ENCODE results near the gene WDR20. TPM values are rescaled to one million over a fixed set of nuclear protein-coding genes. Genes with fewer than 3 reads are reported as not detected.

The WDR20 gene
- polyA plus RNA-seq, 1 donor (not counting 4 experiments of a cell fraction or from before 2014, with no cell fraction given), result 24.5 TPM

DNA sequence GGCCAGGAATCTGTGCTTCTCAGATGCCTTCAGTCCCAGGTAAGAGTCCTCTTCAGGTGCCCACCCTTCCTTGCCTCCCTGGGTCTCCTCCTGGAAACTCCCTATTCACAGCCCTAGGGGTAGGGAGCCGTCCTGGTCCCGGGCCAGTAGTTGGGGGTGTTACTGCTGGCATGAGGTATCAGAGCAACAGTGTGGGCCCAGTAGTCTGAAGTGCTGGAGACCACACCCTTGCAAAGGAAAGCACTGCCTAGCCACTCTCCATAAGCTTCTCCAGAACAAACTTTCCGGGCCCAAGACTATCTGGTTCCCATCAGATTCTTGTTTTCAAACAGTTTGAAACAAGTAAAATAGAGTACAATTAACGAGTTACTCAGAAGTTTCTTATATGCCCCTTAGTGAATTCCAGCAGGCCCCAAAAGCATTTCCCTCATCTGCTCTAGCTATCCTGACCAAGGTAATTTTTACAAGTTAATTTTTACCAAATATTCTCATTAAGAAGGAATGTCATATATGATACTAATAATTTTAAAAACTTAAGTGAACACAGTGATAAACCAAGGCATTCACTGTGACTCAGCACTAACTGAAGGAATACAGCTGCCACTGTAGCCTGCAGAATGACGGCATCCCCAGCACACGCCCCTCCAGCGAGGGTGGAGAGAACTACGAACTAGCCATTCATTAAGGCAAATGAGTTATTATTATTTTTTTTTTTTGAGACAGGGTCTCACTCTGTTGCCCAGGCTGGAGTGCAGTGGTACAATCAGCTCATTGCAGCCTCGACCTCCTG, 115.9 kb downstream of the WDR20 start:
- H3K4me2 ChIP-seq (ENCODE audit: control insufficient read depth, extremely low read depth, insufficient read depth, low read depth, low read length), result peak overlapping the region; percentile 37
- peak overlapping the region; percentile 87 for H3K27ac ChIP-seq (ENCODE audit: control insufficient read depth, insufficient read depth, low read length)

DNA sequence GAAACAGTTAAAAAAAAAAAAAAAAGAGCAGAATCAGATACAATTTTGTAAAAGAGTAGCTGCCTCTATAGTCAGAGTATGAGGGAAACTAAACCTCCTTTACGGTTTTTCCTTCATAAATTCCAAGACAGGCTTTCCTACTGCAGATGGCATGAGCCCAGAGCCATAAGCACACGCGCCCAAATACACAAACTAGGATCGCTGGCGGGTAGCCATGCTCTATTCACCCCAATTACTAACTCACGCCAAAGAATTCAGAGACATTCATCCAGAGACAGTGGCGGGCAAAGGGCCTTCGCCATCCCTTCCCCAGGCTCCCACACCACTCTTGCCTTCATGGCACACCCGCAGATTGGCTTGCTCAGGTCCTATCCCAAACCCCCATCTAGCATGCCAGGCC, 117.0 kb downstream of the WDR20 start:
- peaks cover 0 to 2% of the 10 kb centered on the region in 2 experiments for H3K36me3 ChIP-seq (ENCODE audit: control insufficient read depth in 2 of 2, extremely low read depth in 1 of 2, insufficient read depth in 2 of 2, low read length in 2 of 2)
- peaks cover 11% of the 10 kb centered on the region for H3K4me1 ChIP-seq (ENCODE audit: control insufficient read depth, extremely low read depth, insufficient read depth, low read length)
- no peaks in the 10 kb centered on the region for H3K9me3 ChIP-seq (ENCODE audit: control insufficient read depth, low read depth, low read length)
- no peak overlapping the region for H3K4me2 ChIP-seq (ENCODE audit: control insufficient read depth, extremely low read depth, insufficient read depth, low read depth, low read length)
- H4K20me1 ChIP-seq (ENCODE audit: control insufficient read depth, extremely low read depth, insufficient read depth, low read length), result no peaks in the 10 kb centered on the region
- H3K27ac ChIP-seq (ENCODE audit: control insufficient read depth, insufficient read depth, low read length), result no peak overlapping the region
- H3K79me2 ChIP-seq (ENCODE audit: control insufficient read depth, insufficient read depth, low read length), result no peaks in the 10 kb centered on the region
- FAIRE-seq (no peak), DNase-seq (ENCODE audit: low read depth, low spot score) (no peak)
- no peak overlapping the region for H3K9ac ChIP-seq (ENCODE audit: control insufficient read depth, extremely low read depth, insufficient read depth, low read length)
- TF ChIP-seq EZH2 (IDR thresholded peaks at IDR 0.05; ENCODE audit: low read length), result no peak
- TF ChIP-seq, protein P1, sequence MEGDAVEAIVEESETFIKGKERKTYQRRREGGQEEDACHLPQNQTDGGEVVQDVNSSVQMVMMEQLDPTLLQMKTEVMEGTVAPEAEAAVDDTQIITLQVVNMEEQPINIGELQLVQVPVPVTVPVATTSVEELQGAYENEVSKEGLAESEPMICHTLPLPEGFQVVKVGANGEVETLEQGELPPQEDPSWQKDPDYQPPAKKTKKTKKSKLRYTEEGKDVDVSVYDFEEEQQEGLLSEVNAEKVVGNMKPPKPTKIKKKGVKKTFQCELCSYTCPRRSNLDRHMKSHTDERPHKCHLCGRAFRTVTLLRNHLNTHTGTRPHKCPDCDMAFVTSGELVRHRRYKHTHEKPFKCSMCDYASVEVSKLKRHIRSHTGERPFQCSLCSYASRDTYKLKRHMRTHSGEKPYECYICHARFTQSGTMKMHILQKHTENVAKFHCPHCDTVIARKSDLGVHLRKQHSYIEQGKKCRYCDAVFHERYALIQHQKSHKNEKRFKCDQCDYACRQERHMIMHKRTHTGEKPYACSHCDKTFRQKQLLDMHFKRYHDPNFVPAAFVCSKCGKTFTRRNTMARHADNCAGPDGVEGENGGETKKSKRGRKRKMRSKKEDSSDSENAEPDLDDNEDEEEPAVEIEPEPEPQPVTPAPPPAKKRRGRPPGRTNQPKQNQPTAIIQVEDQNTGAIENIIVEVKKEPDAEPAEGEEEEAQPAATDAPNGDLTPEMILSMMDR (optimal IDR thresholded peaks at IDR 0.05 in 1 of 3, IDR thresholded peaks at IDR 0.05 in 1 of 3, conservative IDR thresholded peaks at IDR 0.05 in 1 of 3; ENCODE audit: extremely low read depth in 1 of 3, insufficient read depth in 2 of 3, low read length in 3 of 3), result no peak
- H2AFZ ChIP-seq (ENCODE audit: control insufficient read depth, low read length), result no peak overlapping the region
- no peaks in the 10 kb centered on the region for H3K9me1 ChIP-seq (ENCODE audit: control insufficient read depth, extremely low read depth, insufficient read depth, low read length)
- H3K4me3 ChIP-seq (ENCODE audit: control insufficient read depth in 2 of 3, extremely low read depth in 1 of 3, insufficient read depth in 2 of 3, low read depth in 1 of 3, low read length in 3 of 3), result no peak overlapping the region
- no peaks in the 10 kb centered on the region for H3K27me3 ChIP-seq (ENCODE audit: control insufficient read depth, extremely low read depth, insufficient read depth, low read length)
- dilution Hi-C loops (cut with MboI; ENCODE audit: extremely low pct_ligation_motif_present, low sequenced_read_pairs), result no loop called here

More for the DNA sequence above, 115.9 kb downstream of the WDR20 start:
- peak overlapping the region; percentile 56 for H2AFZ ChIP-seq (ENCODE audit: control insufficient read depth, low read length)
- DNase-seq (ENCODE audit: low read depth, low spot score) (peak; percentile 36), FAIRE-seq (peak; percentile 79)
- H3K9ac ChIP-seq (ENCODE audit: control insufficient read depth, extremely low read depth, insufficient read depth, low read length), result peak overlapping the region; percentile 61
- no peaks in the 10 kb centered on the region for H3K9me3 ChIP-seq (ENCODE audit: control insufficient read depth, low read depth, low read length)
- no peaks in the 10 kb centered on the region for H4K20me1 ChIP-seq (ENCODE audit: control insufficient read depth, extremely low read depth, insufficient read depth, low read length)
- TF ChIP-seq, protein P1 (optimal IDR thresholded peaks at IDR 0.05 in 1 of 3, IDR thresholded peaks at IDR 0.05 in 1 of 3, conservative IDR thresholded peaks at IDR 0.05 in 1 of 3; ENCODE audit: extremely low read depth in 1 of 3, insufficient read depth in 2 of 3, low read length in 3 of 3), result no peak
- TF ChIP-seq EZH2 (IDR thresholded peaks at IDR 0.05; ENCODE audit: low read length), result no peak
- no peaks in the 10 kb centered on the region for H3K27me3 ChIP-seq (ENCODE audit: control insufficient read depth, extremely low read depth, insufficient read depth, low read length)
- H3K79me2 ChIP-seq (ENCODE audit: control insufficient read depth, insufficient read depth, low read length), result no peaks in the 10 kb centered on the region
- peaks cover 11% of the 10 kb centered on the region for H3K4me1 ChIP-seq (ENCODE audit: control insufficient read depth, extremely low read depth, insufficient read depth, low read length)
- peaks cover 7% of the 10 kb centered on the region in 2 experiments for H3K36me3 ChIP-seq (ENCODE audit: control insufficient read depth in 2 of 2, extremely low read depth in 1 of 2, insufficient read depth in 2 of 2, low read length in 2 of 2)
- H3K9me1 ChIP-seq (ENCODE audit: control insufficient read depth, extremely low read depth, insufficient read depth, low read length), result no peaks in the 10 kb centered on the region
- no peak overlapping the region for H3K4me3 ChIP-seq (ENCODE audit: control insufficient read depth in 2 of 3, extremely low read depth in 1 of 3, insufficient read depth in 2 of 3, low read depth in 1 of 3, low read length in 3 of 3)
- dilution Hi-C loops (cut with MboI; ENCODE audit: extremely low pct_ligation_motif_present, low sequenced_read_pairs), result no loop called here
